Stomach (tissue), 9 donors: ENCODE data around the gene SLC7A6OS. TPM values are rescaled to one million over a fixed set of nuclear protein-coding genes. Genes with fewer than 3 reads are reported as not detected.

Experiments used
- DNase-seq, 2 donors: peaks; one replicate each; pipeline versions ENCODE4 v3.0.0 to v3.0.0-alpha.2; 2013 to 2019
- H3K27ac ChIP-seq, 5 donors: fragments of 200-600 bp in 4 of 5; sonication (generic) in 4 of 5; one replicate each; pipeline ENCODE4 v1.5.1; 2013 to 2019; ENCODE audit warnings: mild to moderate bottlenecking in 1 of 5, moderate library complexity in 1 of 5
- H3K27me3 ChIP-seq, 3 donors: fragments of 200-600 bp; sonication (generic); one replicate each; pipeline ENCODE4 v1.5.1; 2017 to 2019; ENCODE audit warnings: mixed run types in 1 of 3
- H3K36me3 ChIP-seq, 4 donors: fragments of 200-600 bp; sonication (generic); 1 replicate in 3 of 4; 2 replicates in 1 of 4; pipeline ENCODE4 v1.5.1; 2016 to 2019
- H3K4me1 ChIP-seq, 4 donors: fragments of 200-600 bp; sonication (generic); one replicate each; pipeline ENCODE4 v1.5.1; 2016 to 2019
- H3K4me3 ChIP-seq, 4 donors: fragments of 200-600 bp; sonication (generic) in 3 of 4; one replicate each; pipeline ENCODE4 v1.5.1; 2016 to 2019; ENCODE audit warnings: mild to moderate bottlenecking in 1 of 4
- H3K9me3 ChIP-seq, 4 donors: fragments of 200-600 bp; sonication (generic); one replicate each; pipeline ENCODE4 v1.5.1; 2016 to 2019
- CTCF ChIP-seq, 7 experiments: fragments of 450-650 bp in 4 of 7; fragments of 200-600 bp in 3 of 7; sonication (generic) in 3 of 7; IDR thresholded peaks; one replicate each; pipeline ENCODE4 v1.5.1; 2016 to 2019; ENCODE audit warnings: antibody characterized with exemption in 7 of 7, control low read depth in 2 of 7, mild to moderate bottlenecking in 1 of 7
- EP300 ChIP-seq: sonication (generic); formaldehyde crosslinking; IDR thresholded peaks from one replicate; pipeline ENCODE4 v1.6.1; 2017; ENCODE audit warnings: antibody characterized with exemption
- POLR2A ChIP-seq, 4 donors: fragments of 450-650 bp; IDR thresholded peaks; one replicate each; pipeline ENCODE4 v1.6.1; 2016; ENCODE audit warnings: antibody characterized with exemption in 4 of 4, control low read depth in 2 of 4, mild to moderate bottlenecking in 1 of 4, moderate library complexity in 1 of 4
- POLR2AphosphoS5 ChIP-seq, 3 donors: sonication (generic); formaldehyde crosslinking; IDR thresholded peaks; one replicate each; pipeline ENCODE4 v1.6.1; 2016; ENCODE audit warnings: antibody characterized with exemption in 3 of 3
- WGBS, 5 donors: extraction: QIAGEN DNeasy Blood & Tissue Kit in 3 of 5; methylation state at CpG; one replicate each; pipeline versions ENCODE4 v1.1.5 to v1.1.7; 2013 to 2018; 5-methylcytosine and 5-hydroxymethylcytosine counted together
- intact Hi-C: fragments of 100-400 bp; cut with DNase I; formaldehyde crosslinking; loops from one replicate; pipeline ENCODE4 v1.15.1; 2023; ENCODE audit warnings: low total_unique reads
- polyA plus RNA-seq, 3 donors: library from polyadenylated mRNA; stranded (reverse); fragments of 200-250 nt; gene quantifications; one replicate each; pipeline ENCODE4 v1.2.3, GENCODE V29; 2013
- total RNA-seq, 5 donors: library from RNA; depleted of rRNA; stranded (reverse); fragments of >200 nt; gene quantifications; one replicate each; pipeline versions ENCODE4 v1.1.0 to v1.2.3, GENCODE V29; 2014 to 2016
- donor health status: healthy with polysubstance abuse.
- donor health status: Bipolar disorder and iron deficiency.
- donor health status: healthy.

The SLC7A6OS gene
- total and polyA plus RNA-seq, 8 donors = 4.7 to 41.4 (median 13.3) TPM

- Histone ChIP-seq H3K36me3 (peaks cover 0 to 40% (median 30%) of the 10 kb centered on the region in 4 donors), H3K4me1 (peaks cover 19 to 57% (median 30%) of the 10 kb centered on the region in 4 donors), H3K4me3 (no peak overlapping the region), H3K27ac (peak overlapping the region in 3 of 5 donors; percentile 10 to 63 (median 49)), H3K27me3 (no peaks in the 10 kb centered on the region), H3K9me3 (no peaks in the 10 kb centered on the region)
- no peak for DNase-seq
- intact Hi-C loops = no loop called here
- WGBS, 5 donors = 57 to 76% (median 66%) methylated on average over 9 of the region's 9 CpGs
- TF ChIP-seq POLR2AphosphoS5 (IDR thresholded peaks at IDR 0.05) (peak in 1 of 3 donors; percentile 1), CTCF (IDR thresholded peaks at IDR 0.05) (no peak)
Observed at GRCh38 chr16:68283801-68284598, 26.7 kb downstream of the SLC7A6OS start.

- TF ChIP-seq EP300 (no peak), POLR2A (IDR thresholded peaks at IDR 0.05) (no peak), CTCF (IDR thresholded peaks at IDR 0.05) (no peak), POLR2AphosphoS5 (IDR thresholded peaks at IDR 0.05) (no peak)
- 66 to 73% (median 67%) methylated on average over 5 of the region's 5 CpGs for WGBS, 5 donors
- no peaks in the 10 kb centered on the region for H3K27me3 ChIP-seq
- no peak for DNase-seq
- H3K27ac ChIP-seq = peak overlapping the region in 3 of 5 donors; percentile 2 to 63 (median 49)
- intact Hi-C loops = no loop called here
- H3K36me3 ChIP-seq = peaks cover 0 to 39% (median 30%) of the 10 kb centered on the region in 4 donors
- no peak overlapping the region for H3K4me3 ChIP-seq
- H3K4me1 ChIP-seq = peaks cover 18 to 55% (median 30%) of the 10 kb centered on the region in 4 donors
- no peaks in the 10 kb centered on the region for H3K9me3 ChIP-seq
Observed at GRCh38 chr16:68283346-68283745, 27.4 kb downstream of the SLC7A6OS start.

- intact Hi-C loops = no loop called here
- Histone ChIP-seq H3K9me3 (no peaks in the 10 kb centered on the region), H3K4me1 (peaks cover 5 to 44% (median 23%) of the 10 kb centered on the region in 4 donors), H3K4me3 (no peak overlapping the region), H3K27me3 (no peaks in the 10 kb centered on the region), H3K27ac (no peak overlapping the region), H3K36me3 (peaks cover 0 to 32% (median 21%) of the 10 kb centered on the region in 4 donors)
- WGBS, 5 donors = 72 to 95% (median 91%) methylated on average over 4 of the region's 4 CpGs
- TF ChIP-seq CTCF (IDR thresholded peaks at IDR 0.05) = no peak
- no peak for DNase-seq
Observed at GRCh38 chr16:68282064-68282452, 28.7 kb downstream of the SLC7A6OS start.

GRCh38 chr16:68281368-68282063, 29.2 kb downstream of the SLC7A6OS start:
- Histone ChIP-seq H3K27me3 (no peaks in the 10 kb centered on the region), H3K36me3 (peaks cover 0 to 28% (median 20%) of the 10 kb centered on the region in 4 donors), H3K9me3 (no peaks in the 10 kb centered on the region), H3K4me3 (no peak overlapping the region), H3K4me1 (peaks cover 2 to 44% (median 26%) of the 10 kb centered on the region in 4 donors), H3K27ac (no peak overlapping the region)
- WGBS, 5 donors = 83 to 98% (median 91%) methylated on average over 4 of the region's 4 CpGs
- DNase-seq = no peak
- TF ChIP-seq EP300 (no peak), POLR2AphosphoS5 (IDR thresholded peaks at IDR 0.05) (no peak), POLR2A (IDR thresholded peaks at IDR 0.05) (no peak), CTCF (IDR thresholded peaks at IDR 0.05) (no peak)
- intact Hi-C loops = no loop called here
